IMR-90 (cell line): ENCODE results near the gene BARX1. TPM values are rescaled to one million over a fixed set of nuclear protein-coding genes. Genes with fewer than 3 reads are reported as not detected.

Source experiments
- ATAC-seq: fragments of 200-7000 bp; cut with Tn5 transposase; 2 replicates; pipeline ENCODE4 v1.9.1; 2020; ENCODE audit warnings: low read depth, mild to moderate bottlenecking, moderate library complexity
- BruUV-seq: library from RNA; stranded (reverse); fragments of 400-500 nt; replicated peaks from 2 replicates; lab custom pipeline; 2021; lab: Mats Ljungman, UMichigan
- CTCF ChIA-PET: fragments of 300-600 bp; formaldehyde crosslinking; extraction: SDS; loops from one replicate; lab custom pipeline; 2021; ENCODE audit warnings: antibody characterized with exemption; lab: Yijun Ruan, JAX
- POLR2A ChIA-PET: fragments of 300-600 bp; sonication (Branson Sonifier 250); formaldehyde crosslinking; loops from one replicate; lab custom pipeline; 2022; ENCODE audit warnings: antibody characterized with exemption; ENCODE audit not compliant: unreplicated experiment; lab: Charles Lee
- DNase-seq: peaks from one replicate; pipeline ENCODE4 v3.0.0; 2013
- H2AFZ ChIP-seq: replicated peaks from 2 replicates; pipeline ENCODE3; 2013; ENCODE audit warnings: low read length, mild to moderate bottlenecking; ENCODE audit not compliant: poor library complexity
- H2AK5ac ChIP-seq: 2 replicates; pipeline ENCODE4 v1.6.1; 2013; ENCODE audit warnings: low read depth, low read length, inconsistent platforms
- H2AK9ac ChIP-seq: replicated peaks from 2 replicates; pipeline ENCODE3; 2013; ENCODE audit warnings: mild to moderate bottlenecking, low read depth, low read length, moderate library complexity; ENCODE audit not compliant: poor library complexity
- H2BK120ac ChIP-seq: 2 replicates; pipeline ENCODE4 v1.6.1; 2013; ENCODE audit warnings: low read depth, low read length, inconsistent platforms
- H2BK15ac ChIP-seq: 3 replicates; pipeline ENCODE4 v1.6.1; 2013; ENCODE audit warnings: low read depth, low read length, inconsistent platforms
- H2BK20ac ChIP-seq: 2 replicates; pipeline ENCODE4 v1.6.1; 2013; ENCODE audit warnings: low read depth, mild to moderate bottlenecking, inconsistent platforms, low read length, moderate library complexity
- H2BK5ac ChIP-seq: 2 replicates; pipeline ENCODE4 v1.6.1; 2013; ENCODE audit warnings: mild to moderate bottlenecking, low read depth, low read length, inconsistent platforms; ENCODE audit not compliant: poor library complexity, severe bottlenecking
- H3K14ac ChIP-seq: replicated peaks from 2 replicates; pipeline ENCODE4 v1.6.1; 2013; ENCODE audit warnings: low read depth, low read length, inconsistent platforms
- H3K18ac ChIP-seq: 2 replicates; pipeline ENCODE4 v1.6.1; 2013; ENCODE audit warnings: low read depth, low read length, control low read depth
- H3K23ac ChIP-seq: 2 replicates; pipeline ENCODE4 v1.6.1; 2013; ENCODE audit warnings: low read depth, low read length, inconsistent platforms
- H3K27ac ChIP-seq: 2 replicates; pipeline ENCODE4 v1.5.1; 2013; ENCODE audit warnings: mild to moderate bottlenecking, control low read depth, low read length; ENCODE audit not compliant: insufficient read depth
- H3K27me3 ChIP-seq: 2 replicates; pipeline ENCODE4 v1.6.1; 2013; ENCODE audit warnings: low read length; ENCODE audit not compliant: control insufficient read depth, insufficient read depth
- H3K36me3 ChIP-seq: 2 replicates; pipeline ENCODE4 v1.6.1; 2013; ENCODE audit warnings: low read length, mixed read lengths; ENCODE audit not compliant: control insufficient read depth, insufficient read depth
- H3K4ac ChIP-seq: 2 replicates; pipeline ENCODE4 v1.6.1; 2013; ENCODE audit warnings: low read depth, low read length, inconsistent platforms
- H3K4me1 ChIP-seq: 2 replicates; pipeline ENCODE4 v1.6.1; 2013; ENCODE audit warnings: low read length, mixed read lengths; ENCODE audit not compliant: control insufficient read depth, insufficient read depth
- H3K4me2 ChIP-seq: 2 replicates; pipeline ENCODE4 v1.6.1; 2013; ENCODE audit warnings: low read depth, mild to moderate bottlenecking, control low read depth, low read length, moderate library complexity
- H3K4me3 ChIP-seq: 2 replicates; pipeline ENCODE4 v1.5.1; 2013; ENCODE audit warnings: low read depth, mild to moderate bottlenecking, control low read depth, low read length, moderate library complexity; ENCODE audit not compliant: insufficient read depth
- H3K56ac ChIP-seq: 2 replicates; pipeline ENCODE4 v1.6.1; 2013; ENCODE audit warnings: low read length, inconsistent platforms; ENCODE audit not compliant: insufficient read depth; ENCODE audit errors: extremely low read depth
- H3K79me1 ChIP-seq, 2 experiments: 2 replicates each; pipeline ENCODE4 v1.6.1; 2013; ENCODE audit warnings: low read length in 2 of 2, inconsistent platforms in 1 of 2, low read depth in 1 of 2
- H3K9ac ChIP-seq: 2 replicates; pipeline ENCODE4 v1.6.1; 2013; ENCODE audit warnings: low read depth, low read length, control low read depth
- H3K9me1 ChIP-seq: 2 replicates; pipeline ENCODE4 v1.6.1; 2013; ENCODE audit warnings: low read length, inconsistent platforms; ENCODE audit not compliant: insufficient read depth
- H3K9me3 ChIP-seq: 2 replicates; pipeline ENCODE4 v1.6.1; 2013; ENCODE audit warnings: low read length; ENCODE audit not compliant: control insufficient read depth, insufficient read depth
- H4K20me1 ChIP-seq: 2 replicates; pipeline ENCODE4 v1.6.1; 2013; ENCODE audit warnings: low read length, inconsistent platforms; ENCODE audit not compliant: insufficient read depth
- H4K5ac ChIP-seq: 2 replicates; pipeline ENCODE4 v1.6.1; 2013; ENCODE audit warnings: mild to moderate bottlenecking, low read depth, low read length, control low read depth
- H4K8ac ChIP-seq, 2 experiments: 2 replicates each; pipeline ENCODE4 v1.6.1; 2013; ENCODE audit warnings: low read depth in 2 of 2, low read length in 2 of 2, control low read depth in 1 of 2, inconsistent platforms in 1 of 2
- H4K91ac ChIP-seq: 2 replicates; pipeline ENCODE4 v1.6.1; 2013; ENCODE audit warnings: low read depth, low read length, inconsistent platforms; ENCODE audit not compliant: insufficient read depth
- BHLHE40 ChIP-seq: fragments of 150-350 bp; IDR thresholded peaks from 2 replicates; pipeline ENCODE4 v1.6.1; 2016; ENCODE audit warnings: mild to moderate bottlenecking, low read depth, low read length
- CEBPB ChIP-seq: IDR thresholded peaks from 2 replicates; pipeline ENCODE4 v1.6.1; 2012; ENCODE audit warnings: low read depth, low read length, improper control_type of control experiment
- CHD1 ChIP-seq: IDR thresholded peaks from 2 replicates; pipeline ENCODE4 v1.6.1; 2012; ENCODE audit warnings: low read depth, low read length, improper control_type of control experiment
- FOS ChIP-seq: fragments of 150-350 bp; IDR thresholded peaks from 2 replicates; pipeline ENCODE4 v1.6.1; 2016; ENCODE audit warnings: low read depth, low read length
- MAFK ChIP-seq: IDR thresholded peaks from 2 replicates; pipeline ENCODE4 v1.6.1; 2012; ENCODE audit warnings: low read depth, low read length, improper control_type of control experiment
- MAZ ChIP-seq: IDR thresholded peaks from 2 replicates; pipeline ENCODE4 v1.6.1; 2012; ENCODE audit warnings: low read depth, mild to moderate bottlenecking, low read length, improper control_type of control experiment, moderate library complexity, borderline replicate concordance
- MXI1 ChIP-seq: IDR thresholded peaks from 2 replicates; pipeline ENCODE4 v1.6.1; 2012; ENCODE audit warnings: low read depth, mild to moderate bottlenecking, low read length, moderate library complexity, borderline replicate concordance
- NFE2L2 ChIP-seq: fragments of 150-350 bp; IDR thresholded peaks from 2 replicates; pipeline ENCODE4 v1.6.1; 2016; ENCODE audit warnings: low read depth, mild to moderate bottlenecking, low read length
- POLR2A ChIP-seq: IDR thresholded peaks from 2 replicates; pipeline ENCODE4 v1.6.1; 2012; ENCODE audit warnings: mild to moderate bottlenecking, low read depth, low read length
- RAD21 ChIP-seq: IDR thresholded peaks from 2 replicates; pipeline ENCODE4 v1.6.1; 2012; ENCODE audit warnings: low read length, improper control_type of control experiment
- RCOR1 ChIP-seq: IDR thresholded peaks from 2 replicates; pipeline ENCODE4 v1.6.1; 2012; ENCODE audit warnings: mild to moderate bottlenecking, low read length, improper control_type of control experiment; ENCODE audit not compliant: insufficient replicate concordance
- RFX5 ChIP-seq: IDR thresholded peaks from 2 replicates; pipeline ENCODE4 v1.8.0; 2012; ENCODE audit warnings: low read depth, mild to moderate bottlenecking, low read length, moderate library complexity
- SMC3 ChIP-seq: fragments of 150-350 bp; IDR thresholded peaks from 2 replicates; pipeline ENCODE4 v1.6.1; 2016; ENCODE audit warnings: low read depth, mild to moderate bottlenecking, antibody characterized with exemption, low read length, moderate library complexity
- dilution Hi-C: fragments of 300-500 bp; cut with HindIII; formaldehyde crosslinking; loops from one replicate; pipeline ENCODE4 v1.14.3; 2018; ENCODE audit warnings: low sequenced_read_pairs; ENCODE audit not compliant: unreplicated experiment
- in situ Hi-C: fragments of 300-500 bp; cut with MboI; formaldehyde crosslinking; loops from 3 replicates; pipeline ENCODE4 v1.14.3; 2019; ENCODE audit warnings: low sequenced_read_pairs, inconsistent platforms, mixed read lengths
- intact Hi-C: fragments of 100-400 bp; cut with micrococcal nuclease; formaldehyde crosslinking; loops from 2 replicates; pipeline ENCODE4 v1.10.0; 2022
- polyA plus RNA-seq, 3 experiments: library from polyadenylated mRNA; depleted of rRNA; stranded (reverse); fragments of >200 nt; gene quantifications; 2 replicates each; pipeline ENCODE4 v1.2.3, GENCODE V29; 2012; ENCODE audit warnings: low replicate concordance in 1 of 3
- total RNA-seq: library from RNA; depleted of rRNA; stranded (reverse); fragments of >200 nt; gene quantifications from 2 replicates; pipeline ENCODE4 v1.2.3, GENCODE V29; 2012
- TF ChIP-seq, protein P1 (sequence below): fragments of 150-350 bp; IDR thresholded peaks from 2 replicates; pipeline ENCODE4 v1.6.1; 2017; ENCODE audit warnings: mild to moderate bottlenecking, antibody characterized with exemption, low read length, low read depth
- TF ChIP-seq, protein P2 (sequence below): conservative IDR thresholded peaks from 2 replicates; pipeline ENCODE4 v1.5.1; 2012; ENCODE audit warnings: mild to moderate bottlenecking, low read depth, low read length, improper control_type of control experiment
- TF ChIP-seq, protein P3 (sequence below): fragments of 150-350 bp; IDR thresholded peaks from 2 replicates; pipeline ENCODE4 v1.6.1; 2016; ENCODE audit warnings: low read depth, mild to moderate bottlenecking, low read length, moderate library complexity, borderline replicate concordance

The BARX1 gene
- total and polyA plus RNA-seq, 2 of the 4 experiments (the other 2 are of a cell fraction): not detected

DNA sequence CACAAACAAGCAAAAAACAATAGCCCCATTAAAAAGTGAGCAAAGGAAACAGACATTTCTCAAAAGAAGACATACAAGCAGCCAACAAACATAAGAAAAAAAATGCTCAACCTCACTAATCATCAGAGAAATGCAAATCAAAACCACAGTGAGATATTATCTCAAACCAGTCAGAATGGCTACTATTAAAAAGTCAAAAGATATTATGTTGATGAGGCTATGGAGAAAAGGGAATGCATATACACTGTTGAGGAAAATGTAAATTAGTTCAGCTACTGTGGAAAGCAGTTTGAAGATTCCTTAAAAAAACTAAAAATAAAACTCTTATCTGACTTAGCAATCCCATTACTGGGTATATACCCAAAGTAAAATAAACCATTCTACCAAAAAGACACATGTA, 28.7 kb upstream of the BARX1 start:
- Histone ChIP-seq H3K27me3 (no peaks in the 10 kb centered on the region; the same call in 1 of the 2 replicates), H2BK15ac (no peak overlapping the region), H4K20me1 (no peaks in the 10 kb centered on the region), H3K4me2 (no peak overlapping the region), H3K23ac (no peak overlapping the region), H4K8ac (no peak overlapping the region), H2BK20ac (no peak overlapping the region), H3K4me3 (no peak overlapping the region), H2AK9ac (no peak overlapping the region), H4K91ac (no peak overlapping the region), H2AK5ac (no peak overlapping the region), H3K79me1 (no peaks in the 10 kb centered on the region), H2BK5ac (no peak overlapping the region), H3K9ac (no peak overlapping the region), H2AFZ (no peak overlapping the region), H3K14ac (no peak overlapping the region), H3K36me3 (no peaks in the 10 kb centered on the region), H4K5ac (no peak overlapping the region), H3K18ac (no peak overlapping the region), H3K56ac (no peak overlapping the region), H3K9me1 (no peaks in the 10 kb centered on the region), H2BK120ac (no peak overlapping the region), H3K9me3 (no peaks in the 10 kb centered on the region), H3K4ac (no peak overlapping the region), H3K27ac (no peak overlapping the region), H3K4me1 (no peaks in the 10 kb centered on the region)
- intact Hi-C loops (no loop called here), dilution Hi-C loops (no loop called here), in situ Hi-C loops (no loop called here)
- DNase-seq (no peak), ATAC-seq (no peak)
- CTCF ChIA-PET: no interaction called here
- TF ChIP-seq, protein P1, sequence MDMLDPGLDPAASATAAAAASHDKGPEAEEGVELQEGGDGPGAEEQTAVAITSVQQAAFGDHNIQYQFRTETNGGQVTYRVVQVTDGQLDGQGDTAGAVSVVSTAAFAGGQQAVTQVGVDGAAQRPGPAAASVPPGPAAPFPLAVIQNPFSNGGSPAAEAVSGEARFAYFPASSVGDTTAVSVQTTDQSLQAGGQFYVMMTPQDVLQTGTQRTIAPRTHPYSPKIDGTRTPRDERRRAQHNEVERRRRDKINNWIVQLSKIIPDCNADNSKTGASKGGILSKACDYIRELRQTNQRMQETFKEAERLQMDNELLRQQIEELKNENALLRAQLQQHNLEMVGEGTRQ: no peak
- TF ChIP-seq MAFK (no peak), RCOR1 (no peak), BHLHE40 (no peak), CHD1 (no peak), MXI1 (no peak), MAZ (no peak), RFX5 (no peak), POLR2A (no peak), SMC3 (no peak), NFE2L2 (no peak), CEBPB (no peak), FOS (no peak), RAD21 (no peak)
- TF ChIP-seq, protein P2, sequence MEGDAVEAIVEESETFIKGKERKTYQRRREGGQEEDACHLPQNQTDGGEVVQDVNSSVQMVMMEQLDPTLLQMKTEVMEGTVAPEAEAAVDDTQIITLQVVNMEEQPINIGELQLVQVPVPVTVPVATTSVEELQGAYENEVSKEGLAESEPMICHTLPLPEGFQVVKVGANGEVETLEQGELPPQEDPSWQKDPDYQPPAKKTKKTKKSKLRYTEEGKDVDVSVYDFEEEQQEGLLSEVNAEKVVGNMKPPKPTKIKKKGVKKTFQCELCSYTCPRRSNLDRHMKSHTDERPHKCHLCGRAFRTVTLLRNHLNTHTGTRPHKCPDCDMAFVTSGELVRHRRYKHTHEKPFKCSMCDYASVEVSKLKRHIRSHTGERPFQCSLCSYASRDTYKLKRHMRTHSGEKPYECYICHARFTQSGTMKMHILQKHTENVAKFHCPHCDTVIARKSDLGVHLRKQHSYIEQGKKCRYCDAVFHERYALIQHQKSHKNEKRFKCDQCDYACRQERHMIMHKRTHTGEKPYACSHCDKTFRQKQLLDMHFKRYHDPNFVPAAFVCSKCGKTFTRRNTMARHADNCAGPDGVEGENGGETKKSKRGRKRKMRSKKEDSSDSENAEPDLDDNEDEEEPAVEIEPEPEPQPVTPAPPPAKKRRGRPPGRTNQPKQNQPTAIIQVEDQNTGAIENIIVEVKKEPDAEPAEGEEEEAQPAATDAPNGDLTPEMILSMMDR: no peak
- TF ChIP-seq, protein P3, sequence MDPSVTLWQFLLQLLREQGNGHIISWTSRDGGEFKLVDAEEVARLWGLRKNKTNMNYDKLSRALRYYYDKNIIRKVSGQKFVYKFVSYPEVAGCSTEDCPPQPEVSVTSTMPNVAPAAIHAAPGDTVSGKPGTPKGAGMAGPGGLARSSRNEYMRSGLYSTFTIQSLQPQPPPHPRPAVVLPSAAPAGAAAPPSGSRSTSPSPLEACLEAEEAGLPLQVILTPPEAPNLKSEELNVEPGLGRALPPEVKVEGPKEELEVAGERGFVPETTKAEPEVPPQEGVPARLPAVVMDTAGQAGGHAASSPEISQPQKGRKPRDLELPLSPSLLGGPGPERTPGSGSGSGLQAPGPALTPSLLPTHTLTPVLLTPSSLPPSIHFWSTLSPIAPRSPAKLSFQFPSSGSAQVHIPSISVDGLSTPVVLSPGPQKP: no peak
- no TSS peak for BruUV-seq
- POLR2A ChIA-PET: no interaction called here
